IPS DF 4.7 (cell line): ENCODE data around the gene TOR4A.

Source experiments
- DNase-seq: peaks from one replicate; pipeline ENCODE4 v3.0.0-alpha.2; 2013; ENCODE audit warnings: low spot score; ENCODE audit errors: extremely low read depth

The TOR4A gene

GRCh38 chr9:137270929-137271695 is 6.4 kb upstream of the TOR4A start:
- DNase-seq, result no peak

GRCh38 chr9:137271696-137272076 is 5.8 kb upstream of the TOR4A start:
- no peak for DNase-seq

GRCh38 chr9:137272241-137273094 is 5.1 kb upstream of the TOR4A start:
- DNase-seq, result no peak

- DNase-seq, result no peak
These were observed 4.4 kb upstream of the TOR4A start for GRCh38 chr9:137273095-137273490.

- DNase-seq, result no peak
These were observed 3.8 kb upstream of the TOR4A start for GRCh38 chr9:137273611-137274320.

- no peak for DNase-seq
These were observed 2.3 kb upstream of the TOR4A start for GRCh38 chr9:137275203-137275587.

GRCh38 chr9:137275588-137276472 is 1.7 kb upstream of the TOR4A start:
- DNase-seq, result no peak

GRCh38 chr9:137276473-137277328 is 825 bp upstream of the TOR4A start:
- no peak for DNase-seq

GRCh38 chr9:137278061-137278701 is 655 bp downstream of the TOR4A start:
- DNase-seq, result no peak

GRCh38 chr9:137278721-137279711 is 1.5 kb downstream of the TOR4A start:
- no peak for DNase-seq

- DNase-seq, result no peak
These were observed 2.4 kb downstream of the TOR4A start for GRCh38 chr9:137279741-137280473.

GRCh38 chr9:137280474-137281344 is 3.2 kb downstream of the TOR4A start:
- DNase-seq, result no peak

GRCh38 chr9:137281345-137282116 is 4.0 kb downstream of the TOR4A start:
- no peak for DNase-seq

- DNase-seq, result no peak
These were observed 9.5 kb downstream of the TOR4A start for GRCh38 chr9:137286975-137287383.

- no peak for DNase-seq
These were observed 15.6 kb downstream of the TOR4A start for GRCh38 chr9:137293094-137293481.
